Measurements from ENCODE around the gene OSBPL2.

Gene OSBPL2

DNA sequence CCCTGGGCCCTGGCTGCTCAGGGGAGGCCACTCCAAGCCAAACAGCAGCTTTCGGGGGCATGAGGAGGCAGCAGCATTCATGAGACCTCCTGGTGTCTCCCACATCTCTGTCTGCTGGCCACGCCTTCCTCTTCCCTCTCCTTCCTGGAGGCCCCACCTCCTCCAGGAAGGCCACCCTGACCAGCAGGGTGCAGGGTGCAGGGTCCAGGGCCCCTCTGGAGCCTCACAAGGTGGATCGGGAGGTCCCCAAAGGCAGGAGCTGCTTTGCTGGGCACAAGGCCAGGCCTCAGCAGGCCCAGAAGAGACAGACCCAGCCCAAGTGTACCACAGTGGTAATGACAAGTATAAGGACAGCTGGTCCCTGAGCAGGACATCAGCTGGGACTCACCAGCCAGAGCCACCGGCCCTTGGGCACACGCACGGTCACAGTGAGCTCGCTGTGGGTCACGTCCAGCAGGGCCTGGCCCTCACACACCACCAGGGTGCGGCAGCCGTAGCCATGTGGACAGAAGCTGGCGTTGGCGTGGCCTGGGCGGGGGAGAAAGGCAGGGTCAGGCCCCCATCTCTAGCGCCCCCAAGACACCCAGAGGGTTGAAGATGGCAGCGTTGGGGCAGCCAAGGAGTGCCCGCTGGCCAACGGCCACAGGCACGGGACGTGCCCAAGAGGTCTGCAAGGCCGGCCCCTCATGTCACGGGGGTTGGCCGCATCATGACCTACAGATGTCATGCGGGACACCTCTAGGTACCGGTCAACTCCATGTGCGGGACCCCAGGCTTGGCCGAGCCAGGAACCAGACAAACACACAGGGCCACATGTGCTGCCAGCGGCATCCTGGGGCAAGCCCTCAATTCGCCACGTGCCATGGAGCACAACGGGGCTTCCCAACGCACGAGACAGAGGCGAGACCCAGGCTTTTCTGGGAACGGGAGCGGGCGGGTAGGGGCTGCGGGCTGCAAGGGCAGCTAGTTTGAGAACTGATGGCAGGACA lies 91.4 kb downstream of the OSBPL2 start:
- Histone ChIP-seq H3K4me1 (ENCODE audit: control insufficient read depth in 5 of 5, insufficient read depth in 5 of 5, low read length in 5 of 5) (no peaks in the 10 kb centered on the region), H3K36me3 (ENCODE audit: control insufficient read depth in 5 of 5, insufficient read depth in 5 of 5, low read length in 5 of 5) (peaks cover 0 to 93% (median 75%) of the 10 kb centered on the region in 5 donors), H3K27me3 (ENCODE audit: control insufficient read depth in 5 of 5, insufficient read depth in 4 of 5, low read length in 5 of 5) (no peaks in the 10 kb centered on the region), H3K27ac (ENCODE audit: low read depth, low read length) (no peak overlapping the region), H3K9me3 (ENCODE audit: control insufficient read depth in 5 of 5, low read length in 5 of 5) (no peaks in the 10 kb centered on the region), H3K9ac (ENCODE audit: low read length in 5 of 5) (no peak overlapping the region), H3K4me3 (ENCODE audit: low read depth in 1 of 5, low read length in 5 of 5) (no peak overlapping the region)

DNA sequence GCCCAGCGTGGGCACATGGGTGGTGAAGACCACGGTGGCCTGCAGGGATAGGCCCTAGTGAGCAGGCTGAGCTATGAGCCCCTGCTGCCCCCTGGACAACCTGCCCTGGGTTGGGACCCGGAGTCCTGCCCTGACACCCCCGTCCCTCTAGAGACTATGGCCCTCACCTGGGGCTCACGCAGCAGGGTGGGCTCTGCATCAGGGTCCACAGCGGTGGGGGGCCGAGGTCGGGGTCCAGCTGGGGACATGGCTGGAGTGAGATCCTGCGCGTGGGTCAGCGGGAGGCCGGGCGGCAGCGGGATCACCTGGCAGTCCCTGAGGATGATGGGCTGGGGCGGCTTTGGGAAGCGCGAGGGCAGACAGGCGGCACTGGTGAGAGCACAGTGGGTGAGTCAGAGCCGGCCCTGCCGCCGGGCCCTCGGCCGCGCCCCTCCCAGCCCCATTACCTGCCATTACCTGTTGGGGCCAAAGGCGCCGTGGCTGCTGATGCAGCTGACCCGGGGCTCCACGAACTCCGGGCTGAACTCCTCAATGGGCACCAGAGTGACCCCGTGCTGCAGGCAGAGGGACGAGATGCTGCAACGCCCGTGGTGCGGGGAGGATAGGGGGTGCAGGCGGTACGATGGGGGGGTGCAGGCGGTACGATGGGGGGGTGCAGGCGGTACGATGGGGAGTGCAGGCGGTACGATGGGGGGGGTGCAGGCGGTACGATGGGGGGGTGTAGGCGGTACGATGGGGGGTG lies 92.4 kb downstream of the OSBPL2 start:
- H3K9ac ChIP-seq (ENCODE audit: low read length in 5 of 5): no peak overlapping the region
- no peaks in the 10 kb centered on the region for H3K9me3 ChIP-seq (ENCODE audit: control insufficient read depth in 5 of 5, low read length in 5 of 5)
- H3K4me3 ChIP-seq (ENCODE audit: low read depth in 1 of 5, low read length in 5 of 5): no peak overlapping the region
- H3K27ac ChIP-seq (ENCODE audit: low read depth, low read length): no peak overlapping the region
- no peaks in the 10 kb centered on the region for H3K27me3 ChIP-seq (ENCODE audit: control insufficient read depth in 5 of 5, insufficient read depth in 4 of 5, low read length in 5 of 5)
- peaks cover 0 to 88% (median 74%) of the 10 kb centered on the region in 5 donors for H3K36me3 ChIP-seq (ENCODE audit: control insufficient read depth in 5 of 5, insufficient read depth in 5 of 5, low read length in 5 of 5)
- no peaks in the 10 kb centered on the region for H3K4me1 ChIP-seq (ENCODE audit: control insufficient read depth in 5 of 5, insufficient read depth in 5 of 5, low read length in 5 of 5)

DNA sequence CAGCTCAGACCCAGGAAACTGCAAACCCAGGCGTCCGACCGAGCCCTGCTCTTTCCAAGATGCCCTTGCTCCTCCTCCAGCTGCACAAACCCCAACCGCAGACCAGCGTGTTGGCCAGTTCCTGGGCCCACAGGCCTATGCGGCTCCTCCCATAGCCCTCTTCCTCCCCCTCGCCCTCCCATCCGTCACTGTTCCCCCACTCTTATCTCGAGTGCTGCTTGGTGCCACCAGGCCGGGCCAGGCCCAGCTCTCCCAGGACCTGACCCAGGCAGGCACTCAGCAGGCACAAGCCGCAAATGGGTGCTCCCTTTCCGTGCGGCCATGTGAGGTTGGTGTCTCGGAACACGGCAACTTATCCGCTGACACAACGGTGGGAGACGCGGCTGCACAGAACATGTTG lies 93.0 kb downstream of the OSBPL2 start:
- Histone ChIP-seq H3K27me3 (ENCODE audit: control insufficient read depth in 5 of 5, insufficient read depth in 4 of 5, low read length in 5 of 5) (no peaks in the 10 kb centered on the region), H3K9ac (ENCODE audit: low read length in 5 of 5) (no peak overlapping the region), H3K4me1 (ENCODE audit: control insufficient read depth in 5 of 5, insufficient read depth in 5 of 5, low read length in 5 of 5) (no peaks in the 10 kb centered on the region), H3K4me3 (ENCODE audit: low read depth in 1 of 5, low read length in 5 of 5) (no peak overlapping the region), H3K27ac (ENCODE audit: low read depth, low read length) (no peak overlapping the region), H3K36me3 (ENCODE audit: control insufficient read depth in 5 of 5, insufficient read depth in 5 of 5, low read length in 5 of 5) (peaks cover 0 to 86% (median 77%) of the 10 kb centered on the region in 5 donors), H3K9me3 (ENCODE audit: control insufficient read depth in 5 of 5, low read length in 5 of 5) (no peaks in the 10 kb centered on the region)

DNA sequence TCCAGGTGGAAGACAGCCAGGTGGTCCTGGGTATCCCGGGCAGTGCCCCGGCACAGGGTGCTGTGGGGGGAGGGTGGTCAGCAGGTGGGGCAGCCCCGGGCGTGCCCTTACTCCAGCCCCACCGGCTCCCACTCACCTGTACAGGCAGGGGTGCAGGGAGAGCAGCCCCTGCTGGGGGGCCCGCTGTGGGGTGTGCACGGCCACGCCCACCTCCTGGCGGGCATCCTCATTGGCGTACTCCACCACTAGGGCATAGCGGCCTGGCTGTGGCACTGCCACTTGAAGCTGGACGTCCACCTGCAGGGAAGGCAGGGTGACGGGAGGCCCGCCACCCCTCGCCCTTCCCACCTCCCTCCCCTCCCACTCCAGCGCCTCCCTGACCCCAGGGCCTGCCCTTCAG lies 94.1 kb downstream of the OSBPL2 start:
- Histone ChIP-seq H3K9me3 (ENCODE audit: control insufficient read depth in 5 of 5, low read length in 5 of 5) (no peaks in the 10 kb centered on the region), H3K4me3 (ENCODE audit: low read depth in 1 of 5, low read length in 5 of 5) (no peak overlapping the region), H3K36me3 (ENCODE audit: control insufficient read depth in 5 of 5, insufficient read depth in 5 of 5, low read length in 5 of 5) (peaks cover 0 to 86% (median 77%) of the 10 kb centered on the region in 5 donors), H3K9ac (ENCODE audit: low read length in 5 of 5) (no peak overlapping the region), H3K27ac (ENCODE audit: low read depth, low read length) (no peak overlapping the region), H3K27me3 (ENCODE audit: control insufficient read depth in 5 of 5, insufficient read depth in 4 of 5, low read length in 5 of 5) (no peaks in the 10 kb centered on the region), H3K4me1 (ENCODE audit: control insufficient read depth in 5 of 5, insufficient read depth in 5 of 5, low read length in 5 of 5) (no peaks in the 10 kb centered on the region)

DNA sequence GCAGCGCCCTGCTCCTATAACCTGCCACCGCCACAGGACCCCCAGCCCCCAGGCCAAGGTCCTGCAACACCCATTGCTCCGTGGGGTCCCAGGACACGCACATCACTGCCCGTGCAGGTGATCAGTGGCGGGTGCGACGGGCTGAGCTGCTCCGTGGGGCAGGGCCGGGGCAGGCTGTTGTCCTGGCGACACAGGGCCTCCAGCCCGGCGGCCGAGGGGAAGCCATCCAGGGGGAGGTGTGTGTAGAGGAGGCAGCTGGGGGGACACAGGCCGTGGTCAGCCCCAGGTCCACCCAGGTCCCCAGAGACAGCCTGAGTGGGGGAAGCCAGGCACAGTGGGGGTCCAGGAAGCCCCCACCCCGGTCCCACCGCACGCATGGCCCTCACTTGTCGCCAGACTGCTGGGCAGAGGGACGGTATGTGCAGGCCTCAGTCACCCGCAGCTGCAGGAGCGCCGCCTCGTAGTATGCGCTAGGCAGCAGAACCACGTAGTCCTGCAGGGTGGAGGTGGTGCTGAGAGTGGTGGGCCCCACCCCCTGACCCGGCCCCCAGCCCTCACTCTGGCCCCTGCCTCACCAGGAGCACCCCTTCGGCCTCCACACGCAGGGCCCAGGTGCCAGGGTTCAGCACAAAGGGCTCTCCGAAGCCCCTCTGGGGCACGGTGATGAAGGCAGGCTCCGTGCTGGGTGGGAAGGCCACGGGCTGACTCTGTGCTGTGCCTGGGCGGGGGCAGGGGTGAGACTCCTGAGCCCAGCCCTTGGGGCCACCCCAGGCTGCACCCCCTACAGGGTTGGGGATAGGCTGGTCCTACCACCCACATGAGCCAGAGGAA lies 94.9 kb downstream of the OSBPL2 start:
- Histone ChIP-seq H3K27me3 (ENCODE audit: control insufficient read depth in 5 of 5, insufficient read depth in 4 of 5, low read length in 5 of 5) (no peaks in the 10 kb centered on the region), H3K4me3 (ENCODE audit: low read depth in 1 of 5, low read length in 5 of 5) (no peak overlapping the region), H3K36me3 (ENCODE audit: control insufficient read depth in 5 of 5, insufficient read depth in 5 of 5, low read length in 5 of 5) (peaks cover 0 to 86% (median 78%) of the 10 kb centered on the region in 5 donors), H3K9me3 (ENCODE audit: control insufficient read depth in 5 of 5, low read length in 5 of 5) (no peaks in the 10 kb centered on the region), H3K27ac (ENCODE audit: low read depth, low read length) (no peak overlapping the region), H3K4me1 (ENCODE audit: control insufficient read depth in 5 of 5, insufficient read depth in 5 of 5, low read length in 5 of 5) (no peaks in the 10 kb centered on the region), H3K9ac (ENCODE audit: low read length in 5 of 5) (no peak overlapping the region)

DNA sequence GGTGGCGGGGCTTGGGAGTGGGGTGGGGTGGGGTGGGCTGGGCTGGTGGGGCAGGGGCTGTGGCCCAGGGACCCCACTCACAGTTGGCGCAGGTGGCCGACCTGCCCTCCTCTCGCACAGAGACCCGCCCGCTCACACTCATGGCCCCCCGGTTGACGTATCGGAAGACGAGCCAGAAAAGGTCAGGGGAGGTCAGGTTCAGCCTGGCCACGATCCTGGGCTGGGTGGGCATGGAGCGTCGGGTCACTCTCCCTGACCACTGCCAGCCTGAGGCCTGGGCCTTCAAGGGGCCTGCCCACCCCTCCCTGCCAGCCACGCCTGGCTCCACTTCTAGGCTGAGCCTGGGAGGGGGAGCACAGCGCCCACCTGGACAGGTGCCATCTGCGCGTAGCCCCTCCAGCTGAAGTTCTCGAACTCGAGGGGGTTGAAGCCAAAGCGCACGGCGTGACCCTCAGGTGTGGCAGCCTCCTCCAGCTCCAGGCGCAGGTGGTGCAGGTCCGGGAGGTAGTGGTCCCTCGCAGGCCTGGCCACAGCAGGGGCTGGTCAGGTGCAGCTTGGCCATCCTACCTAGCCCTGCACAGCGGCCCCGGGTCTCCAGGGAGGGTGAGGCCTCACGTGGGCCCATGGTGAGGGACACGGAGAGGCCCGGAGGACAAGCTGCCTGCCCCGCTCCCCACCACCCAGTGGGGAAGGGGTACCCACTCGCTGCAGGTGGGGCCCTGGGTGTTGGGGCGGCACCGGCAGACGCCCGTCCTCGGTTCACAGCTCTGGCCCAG lies 95.7 kb downstream of the OSBPL2 start:
- H3K9ac ChIP-seq (ENCODE audit: low read length in 5 of 5): no peak overlapping the region
- H3K36me3 ChIP-seq (ENCODE audit: control insufficient read depth in 5 of 5, insufficient read depth in 5 of 5, low read length in 5 of 5): peaks cover 0 to 82% (median 73%) of the 10 kb centered on the region in 5 donors
- H3K4me3 ChIP-seq (ENCODE audit: low read depth in 1 of 5, low read length in 5 of 5): no peak overlapping the region
- H3K27ac ChIP-seq (ENCODE audit: low read depth, low read length): no peak overlapping the region
- H3K27me3 ChIP-seq (ENCODE audit: control insufficient read depth in 5 of 5, insufficient read depth in 4 of 5, low read length in 5 of 5): no peaks in the 10 kb centered on the region
- H3K9me3 ChIP-seq (ENCODE audit: control insufficient read depth in 5 of 5, low read length in 5 of 5): no peaks in the 10 kb centered on the region
- no peaks in the 10 kb centered on the region for H3K4me1 ChIP-seq (ENCODE audit: control insufficient read depth in 5 of 5, insufficient read depth in 5 of 5, low read length in 5 of 5)

DNA sequence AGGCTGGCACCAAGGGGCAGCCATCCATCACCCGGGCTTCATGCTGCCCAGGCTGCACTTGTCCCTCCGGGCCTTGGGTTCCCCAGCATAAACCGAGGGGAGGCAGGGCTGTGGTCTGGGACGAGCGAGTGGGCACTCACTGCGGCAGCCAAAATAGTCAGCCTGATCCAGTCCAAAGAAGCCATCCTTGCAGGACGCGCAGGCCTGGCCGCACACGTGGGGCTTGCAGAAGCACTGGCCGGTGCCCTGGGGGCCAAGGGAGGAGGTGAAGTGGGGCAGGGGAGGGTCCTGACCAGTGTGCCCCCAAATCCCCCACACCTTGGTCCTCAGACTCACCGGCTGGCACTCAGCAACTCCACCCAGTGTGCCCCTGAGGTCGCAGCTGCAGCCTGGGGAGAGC lies 96.6 kb downstream of the OSBPL2 start:
- Histone ChIP-seq H3K27me3 (ENCODE audit: control insufficient read depth in 5 of 5, insufficient read depth in 4 of 5, low read length in 5 of 5) (no peaks in the 10 kb centered on the region), H3K27ac (ENCODE audit: low read depth, low read length) (no peak overlapping the region), H3K4me1 (ENCODE audit: control insufficient read depth in 5 of 5, insufficient read depth in 5 of 5, low read length in 5 of 5) (no peaks in the 10 kb centered on the region), H3K4me3 (ENCODE audit: low read depth in 1 of 5, low read length in 5 of 5) (no peak overlapping the region), H3K36me3 (ENCODE audit: control insufficient read depth in 5 of 5, insufficient read depth in 5 of 5, low read length in 5 of 5) (peaks cover 0 to 79% (median 68%) of the 10 kb centered on the region in 5 donors), H3K9ac (ENCODE audit: low read length in 5 of 5) (no peak overlapping the region), H3K9me3 (ENCODE audit: control insufficient read depth in 5 of 5, low read length in 5 of 5) (no peaks in the 10 kb centered on the region)

DNA sequence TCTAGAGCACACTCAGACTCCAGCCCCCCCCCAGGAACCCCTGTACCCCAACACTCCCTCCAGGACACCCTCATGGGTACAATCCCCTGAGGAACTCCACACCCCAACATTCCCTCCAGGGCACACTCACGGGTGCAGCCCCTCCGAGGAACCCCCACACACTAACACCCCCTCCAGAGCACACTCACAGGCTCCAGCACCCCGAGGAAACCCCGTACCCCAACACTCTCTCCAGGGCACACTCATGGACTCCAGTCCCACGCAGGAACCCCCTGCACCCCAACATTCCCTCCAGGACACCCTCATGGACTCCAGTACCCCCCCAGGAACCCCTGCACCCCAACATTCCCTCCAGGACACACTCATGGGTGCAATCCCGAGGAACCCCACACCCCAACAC lies 97.2 kb downstream of the OSBPL2 start:
- Histone ChIP-seq H3K27ac (ENCODE audit: low read depth, low read length) (no peak overlapping the region), H3K4me1 (ENCODE audit: control insufficient read depth in 5 of 5, insufficient read depth in 5 of 5, low read length in 5 of 5) (no peaks in the 10 kb centered on the region), H3K9ac (ENCODE audit: low read length in 5 of 5) (no peak overlapping the region), H3K27me3 (ENCODE audit: control insufficient read depth in 5 of 5, insufficient read depth in 4 of 5, low read length in 5 of 5) (no peaks in the 10 kb centered on the region), H3K36me3 (ENCODE audit: control insufficient read depth in 5 of 5, insufficient read depth in 5 of 5, low read length in 5 of 5) (peaks cover 0 to 77% (median 63%) of the 10 kb centered on the region in 5 donors), H3K9me3 (ENCODE audit: control insufficient read depth in 5 of 5, low read length in 5 of 5) (no peaks in the 10 kb centered on the region), H3K4me3 (ENCODE audit: low read depth in 1 of 5, low read length in 5 of 5) (no peak overlapping the region)

DNA sequence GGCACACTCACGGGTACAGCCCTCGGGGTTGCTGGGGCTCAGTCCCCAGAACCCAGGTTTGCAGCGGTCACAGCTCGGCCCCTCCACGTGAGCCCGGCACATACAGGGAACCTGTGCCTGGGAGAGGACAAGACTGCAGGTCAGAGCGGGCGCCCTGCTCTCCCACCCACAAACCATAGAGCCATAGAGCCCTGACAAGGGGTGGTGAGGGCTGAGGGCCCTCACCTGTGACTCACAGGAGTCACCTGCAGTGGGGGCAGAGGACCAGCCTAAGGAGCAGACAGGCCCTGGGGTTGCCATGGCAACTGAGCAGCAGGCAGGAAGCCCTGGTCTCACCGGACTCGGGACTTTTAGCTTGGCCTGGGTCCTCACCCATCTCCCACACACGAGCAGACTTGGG lies 98.0 kb downstream of the OSBPL2 start:
- Histone ChIP-seq H3K9ac (ENCODE audit: low read length in 5 of 5) (no peak overlapping the region), H3K27me3 (ENCODE audit: control insufficient read depth in 5 of 5, insufficient read depth in 4 of 5, low read length in 5 of 5) (no peaks in the 10 kb centered on the region), H3K4me3 (ENCODE audit: low read depth in 1 of 5, low read length in 5 of 5) (no peak overlapping the region), H3K9me3 (ENCODE audit: control insufficient read depth in 5 of 5, low read length in 5 of 5) (no peaks in the 10 kb centered on the region), H3K4me1 (ENCODE audit: control insufficient read depth in 5 of 5, insufficient read depth in 5 of 5, low read length in 5 of 5) (no peaks in the 10 kb centered on the region), H3K36me3 (ENCODE audit: control insufficient read depth in 5 of 5, insufficient read depth in 5 of 5, low read length in 5 of 5) (peaks cover 0 to 71% (median 58%) of the 10 kb centered on the region in 5 donors), H3K27ac (ENCODE audit: low read depth, low read length) (no peak overlapping the region)

Measured in subcutaneous abdominal adipose tissue (tissue), 5 donors.